ENCODE results near the gene RIMS1.
"Not testable (repeated sequence)": the region's sequence is repeated elsewhere in the genome, so short reads cannot be mapped to it uniquely, and the experiment has no call there.

Gene RIMS1

DNA sequence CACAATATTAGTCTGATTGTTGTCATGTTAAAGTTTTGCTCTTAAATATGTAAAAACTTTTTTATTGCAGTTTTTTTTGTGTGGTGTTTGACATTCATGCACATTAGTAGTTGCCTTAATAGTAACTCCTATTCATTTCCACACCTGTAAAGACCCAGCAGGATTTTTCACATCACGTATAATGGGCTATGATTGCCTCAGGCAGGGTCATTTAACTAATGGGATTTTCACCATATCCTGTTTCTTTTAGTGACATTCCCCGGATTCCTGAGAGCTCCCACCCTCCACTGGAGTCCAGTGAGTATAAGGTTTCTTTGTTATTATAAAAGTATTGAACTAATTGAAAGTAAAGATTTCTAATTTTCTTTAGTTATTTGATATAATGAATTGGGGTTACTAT, 359.2 kb downstream of the RIMS1 start:
- DNase-seq (ENCODE audit: low read depth in 2 of 2) = no peak

DNA sequence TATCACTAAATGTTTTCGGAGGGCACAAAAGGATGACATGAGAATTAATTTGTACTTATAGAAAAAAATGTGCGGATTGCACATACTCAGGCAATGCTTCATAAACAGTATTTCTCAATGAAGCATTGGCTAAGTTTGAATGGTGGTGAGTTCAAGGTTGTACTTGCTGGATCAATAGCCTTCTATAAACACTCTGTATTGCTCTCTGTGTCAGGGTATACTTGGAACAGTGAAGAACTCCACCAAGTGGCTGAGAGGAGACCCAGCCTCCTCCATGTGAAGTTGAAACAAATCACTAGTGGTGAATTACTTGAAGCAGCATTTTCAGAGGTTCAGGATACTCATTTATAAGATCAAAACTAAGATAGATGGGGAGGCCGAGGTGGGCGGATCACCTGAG, 360.6 kb downstream of the RIMS1 start:
- no peak for DNase-seq (ENCODE audit: low read depth in 2 of 2)

DNA sequence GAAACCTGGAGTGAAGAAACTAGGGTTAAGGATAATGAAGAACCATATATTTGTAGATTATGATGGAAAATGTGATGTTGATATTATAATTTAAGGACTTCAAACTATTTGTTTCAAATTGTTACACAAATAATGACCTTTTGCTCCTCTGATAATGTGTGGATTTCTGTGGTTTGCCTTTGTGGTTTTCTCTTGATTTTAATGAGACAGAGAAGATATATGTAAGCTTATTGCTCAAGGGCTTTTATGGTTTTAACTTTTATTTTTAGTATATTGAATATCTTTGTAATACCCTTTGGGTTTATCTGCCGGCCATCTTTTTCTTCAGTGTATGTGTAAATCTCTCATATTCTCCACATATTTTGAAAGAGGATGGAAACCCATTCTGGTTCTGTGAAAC, 362.3 kb downstream of the RIMS1 start:
- DNase-seq (ENCODE audit: low read depth in 2 of 2) = no peak

DNA sequence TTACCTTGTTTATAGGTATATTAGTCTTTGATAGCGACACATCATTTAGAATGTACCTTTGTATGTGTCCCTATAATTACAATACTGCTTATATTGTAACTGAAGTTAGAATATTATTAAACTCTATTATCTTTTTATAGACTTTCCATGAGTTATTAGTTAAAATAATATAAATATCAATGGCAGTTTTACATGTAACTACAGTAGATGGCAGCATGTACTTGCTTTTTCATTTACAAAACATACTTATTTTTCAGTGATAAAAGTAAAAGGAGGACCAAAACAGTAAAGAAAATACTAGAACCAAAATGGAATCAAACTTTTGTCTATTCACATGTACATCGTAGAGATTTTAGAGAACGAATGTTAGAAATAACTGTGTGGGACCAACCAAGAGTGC, 364.3 kb downstream of the RIMS1 start:
- no peak for DNase-seq (ENCODE audit: low read depth in 2 of 2)

DNA sequence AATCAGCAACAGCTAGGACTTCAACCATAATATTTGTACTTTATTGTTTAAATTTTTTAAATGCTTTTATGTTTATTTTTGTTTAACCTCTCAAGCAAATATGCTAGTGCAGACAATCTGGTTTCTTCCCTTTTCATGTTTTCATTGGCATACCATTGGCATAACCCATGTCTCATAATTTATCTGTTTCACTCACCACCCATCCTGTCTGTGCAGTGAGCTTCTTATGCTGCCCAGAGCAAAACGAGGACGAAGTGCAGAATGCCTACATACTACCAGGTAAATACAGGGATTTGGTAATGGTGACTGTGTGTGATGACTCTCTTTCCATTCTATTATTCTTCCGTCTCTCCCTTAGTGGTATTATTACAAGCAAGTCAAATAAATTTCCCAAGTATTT, 374.1 kb downstream of the RIMS1 start:
- no peak for DNase-seq (ENCODE audit: low read depth in 2 of 2)

DNA sequence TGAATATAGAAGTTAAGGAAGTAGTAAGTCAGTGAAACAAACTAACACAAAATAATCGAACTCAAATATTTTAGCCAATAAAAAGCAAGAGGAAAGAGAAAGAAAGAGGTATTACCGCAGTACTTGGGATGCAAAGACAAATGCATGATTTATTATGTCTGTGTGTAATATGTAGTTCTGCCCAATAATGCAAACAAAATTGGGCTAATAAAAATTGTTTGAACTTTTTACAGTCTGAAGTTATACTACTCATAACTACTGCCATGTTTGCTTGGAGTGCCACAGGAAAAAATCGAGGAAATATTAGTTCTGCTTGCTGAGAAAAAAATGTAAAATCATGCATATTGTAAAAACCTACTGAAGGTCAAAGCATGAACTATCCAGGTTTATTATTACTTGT, 375.2 kb downstream of the RIMS1 start:
- no peak for DNase-seq (ENCODE audit: low read depth in 2 of 2)

DNA sequence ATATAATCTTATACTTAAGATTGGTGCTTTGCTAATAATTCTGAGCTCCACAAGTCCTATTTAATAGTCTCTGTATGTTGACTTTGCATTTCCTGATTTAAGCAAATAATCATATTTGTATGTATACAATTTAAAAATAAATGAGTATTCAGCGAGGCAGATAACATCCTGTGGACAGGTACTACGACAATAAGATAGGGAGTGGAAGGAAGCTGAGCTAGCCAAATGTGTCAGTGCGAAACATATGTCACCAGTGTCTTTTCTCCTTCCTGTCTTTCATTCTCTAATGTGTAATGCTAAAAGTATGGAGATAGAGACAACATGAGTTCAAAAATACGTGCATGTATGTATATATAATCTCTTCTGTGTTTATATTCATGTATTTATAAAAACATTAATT, 375.9 kb downstream of the RIMS1 start:
- DNase-seq (ENCODE audit: low read depth in 2 of 2) = no peak

DNA sequence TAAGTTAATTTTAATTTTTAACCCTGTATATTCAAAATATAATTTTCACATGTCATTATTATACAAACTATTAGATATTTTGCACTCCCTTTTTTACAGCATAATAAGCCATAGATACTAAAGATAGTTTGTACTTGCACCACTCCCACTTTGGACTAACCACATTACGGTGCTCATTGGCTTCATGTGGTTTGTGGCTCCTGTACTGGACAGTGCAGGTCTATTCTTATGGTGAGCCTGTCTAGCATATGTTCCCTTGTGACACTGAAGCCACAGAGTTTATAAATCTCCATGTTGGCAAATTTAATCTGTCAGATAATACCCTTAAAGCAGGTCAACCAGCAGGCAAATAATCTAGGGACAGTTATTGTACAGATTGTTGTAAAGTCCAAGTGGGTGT, 381.1 kb downstream of the RIMS1 start:
- DNase-seq (ENCODE audit: low read depth in 2 of 2) = no peak

DNA sequence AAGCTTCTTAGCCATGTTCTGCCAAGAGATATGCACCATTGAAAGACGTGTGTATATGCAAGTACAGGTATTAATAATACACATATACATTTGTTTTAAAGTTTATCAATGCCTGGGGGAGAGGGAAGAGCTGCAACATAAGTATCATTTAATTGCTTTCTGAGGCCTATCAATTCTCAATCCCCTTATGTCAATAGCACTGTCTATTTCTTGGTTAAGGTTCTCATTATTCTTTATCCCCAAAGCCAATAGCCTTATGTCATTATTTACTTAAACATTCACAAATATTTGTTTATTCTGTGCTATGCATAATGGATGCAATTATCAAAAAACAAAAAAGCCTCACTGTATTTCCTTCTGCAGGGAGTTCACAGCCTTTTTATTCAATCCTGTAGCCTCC, 385.2 kb downstream of the RIMS1 start:
- no peak for DNase-seq (ENCODE audit: low read depth in 2 of 2)

DNA sequence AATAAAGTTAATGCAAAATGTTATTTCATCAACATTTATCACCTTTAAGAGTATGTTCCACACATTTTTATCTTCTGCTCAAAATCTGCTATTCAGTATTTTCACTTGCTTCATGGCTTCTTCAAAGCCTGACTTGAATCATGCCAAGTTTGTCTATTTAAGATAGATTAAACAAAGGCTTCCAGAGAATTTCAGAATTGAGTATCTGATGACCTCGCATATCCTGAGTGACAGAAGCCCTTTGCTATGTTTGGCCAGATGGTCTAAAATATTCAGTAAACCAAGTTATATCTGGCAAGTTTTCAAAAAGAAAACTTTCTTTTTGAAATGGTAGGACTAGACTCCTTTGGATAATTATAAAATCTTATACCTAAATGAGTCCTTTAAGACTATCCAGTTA, 386.6 kb downstream of the RIMS1 start:
- DNase-seq (ENCODE audit: low read depth in 2 of 2) = no peak

DNA sequence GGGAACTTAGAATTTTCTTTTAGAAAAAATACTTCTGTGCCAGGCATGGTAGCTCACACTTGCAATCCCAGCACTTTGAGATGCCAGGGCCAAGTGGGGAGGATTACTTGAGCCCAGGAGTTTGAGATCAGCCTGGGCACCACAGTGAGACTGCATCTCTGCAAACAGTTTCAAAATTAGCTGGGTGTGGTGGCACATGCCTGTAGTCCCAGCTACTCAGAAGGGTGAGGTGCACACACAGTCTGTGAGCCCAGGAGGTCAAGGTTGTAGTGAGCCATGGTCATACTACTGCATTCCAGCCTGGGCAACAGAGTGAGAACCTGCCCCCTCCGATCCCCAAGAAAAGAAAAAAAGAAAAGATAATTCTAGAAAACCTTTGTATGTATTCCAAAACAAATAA, 389.5 kb downstream of the RIMS1 start:
- DNase-seq (ENCODE audit: low read depth in 2 of 2) = no peak

DNA sequence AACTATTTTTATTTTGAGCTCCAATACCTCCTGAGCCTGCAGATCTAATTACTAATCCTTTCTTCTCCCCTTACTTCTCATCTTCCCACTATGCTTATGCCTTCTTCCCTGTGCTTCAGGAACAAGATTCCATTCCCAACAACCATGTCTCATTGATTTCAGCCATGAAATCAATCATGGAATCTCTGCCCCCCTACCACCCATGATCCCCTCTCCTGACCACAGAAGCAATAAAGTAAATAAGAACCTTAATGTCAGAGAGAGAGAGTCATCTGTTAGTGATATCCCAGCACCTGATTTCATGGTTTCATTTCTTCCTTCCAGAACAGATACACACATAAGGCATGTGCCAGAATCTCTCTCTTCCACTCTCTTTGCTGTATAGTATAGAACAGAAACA, 395.9 kb downstream of the RIMS1 start:
- DNase-seq (ENCODE audit: low read depth in 2 of 2) = no peak

DNA sequence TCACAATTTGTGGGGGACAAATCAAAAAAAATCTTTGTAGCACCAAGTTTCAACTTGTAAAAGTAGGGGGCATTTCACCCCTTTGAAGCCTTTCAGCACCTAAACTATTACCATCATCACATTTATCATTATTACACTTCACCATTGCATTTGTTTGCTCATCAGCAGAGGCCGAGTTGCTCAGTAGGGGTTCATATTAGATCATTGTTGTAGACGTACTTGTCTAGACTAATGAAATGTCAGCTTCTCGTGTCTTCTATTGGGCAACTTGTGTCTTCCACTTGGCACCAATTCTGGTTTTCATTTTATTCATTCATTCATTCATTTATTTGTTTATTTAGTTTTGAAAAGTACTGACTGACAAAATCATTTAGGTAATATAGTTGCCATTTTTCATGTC, 397.2 kb downstream of the RIMS1 start:
- DNase-seq (ENCODE audit: low read depth in 2 of 2) = no peak

DNA sequence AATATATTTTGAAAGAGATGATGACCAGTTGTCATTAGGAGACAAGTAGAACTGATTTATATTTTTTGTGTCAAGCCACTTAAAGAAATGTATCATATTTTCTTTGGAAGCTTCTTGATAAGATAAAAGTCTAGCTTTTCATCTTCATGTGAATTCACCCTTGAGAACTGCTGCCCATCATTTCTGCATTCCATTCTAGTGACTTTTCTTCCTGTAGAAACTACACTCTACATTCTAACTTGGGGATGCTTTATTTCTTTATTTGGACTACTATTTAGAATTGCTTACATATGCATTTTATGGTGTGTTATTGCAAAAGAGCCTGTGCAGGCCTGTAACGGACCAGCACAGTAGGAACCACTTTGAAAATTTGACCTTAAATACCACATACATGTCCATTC, 400.6 kb downstream of the RIMS1 start:
- DNase-seq (ENCODE audit: low read depth in 2 of 2) = no peak

DNA sequence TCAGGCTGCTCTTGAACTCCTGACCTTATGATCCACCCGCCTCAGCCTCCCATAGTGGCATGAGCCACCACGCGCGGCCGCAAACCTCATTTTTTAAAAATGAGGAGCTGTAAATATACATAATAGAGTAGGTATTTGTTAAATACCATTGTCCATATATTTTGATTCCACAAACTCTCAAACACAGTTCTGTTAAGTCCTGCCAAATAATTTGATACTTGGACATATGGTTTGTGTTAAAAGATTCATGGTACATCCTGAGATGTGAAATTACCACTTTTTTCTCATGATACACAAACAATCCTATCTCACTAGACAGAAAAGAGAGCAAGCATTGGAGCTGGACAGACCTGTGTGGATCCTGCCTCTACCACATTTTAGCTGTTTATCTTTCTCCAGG, 401.5 kb downstream of the RIMS1 start:
- no peak for DNase-seq (ENCODE audit: low read depth in 2 of 2)

DNA sequence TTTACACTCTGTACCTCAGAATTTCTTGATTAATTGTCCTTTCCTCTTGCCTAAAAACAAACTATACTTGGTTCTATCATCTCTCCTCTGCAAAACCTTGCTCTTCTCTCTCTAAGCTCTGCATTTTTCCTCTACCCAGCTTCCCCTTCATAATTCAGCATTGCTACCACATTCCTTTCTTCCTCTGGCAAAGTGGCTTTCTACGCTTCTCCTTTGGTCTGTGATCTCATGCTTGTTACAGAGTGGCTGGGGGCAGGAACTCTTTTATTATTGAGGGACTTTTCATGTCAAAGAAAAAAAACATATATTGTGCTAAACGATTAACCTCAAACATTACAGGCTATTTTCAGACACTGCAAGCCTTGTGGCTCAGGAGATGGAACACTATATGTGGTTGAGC, 402.2 kb downstream of the RIMS1 start:
- no peak for DNase-seq (ENCODE audit: low read depth in 2 of 2)

DNA sequence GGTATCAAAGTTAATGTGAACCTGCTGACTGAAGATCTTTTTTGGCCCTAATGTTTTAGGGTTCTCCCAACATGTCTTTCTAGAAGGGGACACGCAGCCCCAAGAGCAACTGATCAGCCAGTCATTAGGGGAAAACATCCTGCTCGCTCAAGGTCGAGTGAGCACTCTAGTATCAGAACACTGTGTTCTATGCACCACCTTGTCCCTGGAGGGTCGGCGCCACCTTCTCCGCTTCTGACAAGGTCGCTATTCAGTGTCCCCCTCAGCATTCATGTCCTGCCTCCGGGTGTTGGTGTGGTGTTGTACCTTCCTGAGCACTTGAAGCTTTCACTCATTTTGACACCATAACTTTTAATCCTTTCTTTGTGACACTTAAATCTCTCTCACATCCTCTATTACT, 404.3 kb downstream of the RIMS1 start:
- DNase-seq (ENCODE audit: low read depth in 2 of 2) = no peak

DNA sequence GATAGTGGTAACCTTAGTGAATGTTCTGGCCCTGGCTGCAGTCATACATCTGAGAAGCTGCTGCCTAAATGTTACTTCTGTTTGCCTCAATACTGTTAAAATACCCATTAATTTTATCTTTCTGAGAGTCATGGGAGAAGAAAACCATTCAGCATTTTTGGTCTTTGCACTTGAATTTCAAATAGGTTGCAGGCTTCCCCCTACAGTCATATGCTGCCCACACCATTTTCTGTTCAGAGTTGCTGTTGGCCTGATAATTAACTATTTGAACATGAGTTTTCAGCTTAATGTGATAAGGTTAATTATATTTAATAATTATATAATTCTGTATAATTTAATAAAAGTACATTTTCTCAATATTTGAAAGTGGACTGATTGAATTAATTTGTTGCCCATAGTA, 410.0 kb downstream of the RIMS1 start:
- no peak for DNase-seq (ENCODE audit: low read depth in 2 of 2)

DNA sequence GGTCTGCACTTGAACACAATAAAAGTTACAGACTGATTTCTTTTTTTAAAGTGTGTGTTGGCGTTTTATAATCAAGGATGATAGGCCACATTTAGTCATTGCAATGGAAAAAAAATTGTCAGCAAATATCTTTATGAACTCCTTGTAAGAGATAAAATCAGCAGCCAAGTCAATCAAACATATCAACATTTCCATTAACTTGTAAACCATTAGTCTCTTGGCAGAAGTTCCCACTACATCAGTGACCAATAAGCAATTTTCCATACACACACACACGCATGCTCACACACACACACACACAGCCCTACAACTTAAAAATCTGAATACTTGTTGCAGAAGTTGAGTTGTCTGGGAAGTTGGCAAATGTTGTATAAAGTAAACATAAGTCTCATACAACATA, 419.6 kb downstream of the RIMS1 start:
- DNase-seq (ENCODE audit: low read depth in 2 of 2) = no peak

DNA sequence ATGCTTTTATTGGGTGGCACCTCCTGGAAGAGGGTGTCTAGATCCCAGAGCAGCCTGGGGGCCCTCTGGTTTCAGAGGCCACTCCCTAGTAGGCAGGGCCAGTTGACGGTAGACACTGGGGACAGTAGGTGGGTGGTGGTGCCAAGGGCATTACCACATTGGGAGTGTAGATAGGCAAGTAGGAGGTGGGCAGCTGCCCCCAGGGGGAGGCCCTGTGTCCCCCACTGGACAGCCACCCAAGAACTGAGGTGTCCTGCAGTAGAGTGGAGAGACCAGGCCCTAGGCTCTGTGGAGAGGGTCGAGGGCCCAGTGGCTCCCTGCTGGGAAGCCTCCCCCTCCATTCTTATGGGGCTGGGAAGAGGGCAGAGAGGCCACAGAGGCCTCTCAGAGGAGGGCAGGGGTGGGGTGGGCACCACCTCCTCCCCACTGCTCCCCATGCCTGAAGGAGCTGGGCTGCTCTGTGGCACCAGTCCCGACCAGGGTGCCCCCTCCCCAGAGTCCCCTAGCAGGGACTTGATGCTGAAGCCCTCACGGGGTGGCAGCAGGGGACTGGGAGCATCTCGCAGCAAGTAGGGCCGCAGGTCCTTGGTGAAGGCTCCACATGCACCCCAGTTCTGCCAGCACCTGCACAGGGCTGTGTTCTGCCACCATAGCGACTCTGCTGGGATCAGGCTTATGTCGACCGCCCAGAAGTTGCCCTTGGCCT, 430.5 kb downstream of the RIMS1 start:
- no peak for DNase-seq (ENCODE audit: low read depth in 2 of 2)

DNA sequence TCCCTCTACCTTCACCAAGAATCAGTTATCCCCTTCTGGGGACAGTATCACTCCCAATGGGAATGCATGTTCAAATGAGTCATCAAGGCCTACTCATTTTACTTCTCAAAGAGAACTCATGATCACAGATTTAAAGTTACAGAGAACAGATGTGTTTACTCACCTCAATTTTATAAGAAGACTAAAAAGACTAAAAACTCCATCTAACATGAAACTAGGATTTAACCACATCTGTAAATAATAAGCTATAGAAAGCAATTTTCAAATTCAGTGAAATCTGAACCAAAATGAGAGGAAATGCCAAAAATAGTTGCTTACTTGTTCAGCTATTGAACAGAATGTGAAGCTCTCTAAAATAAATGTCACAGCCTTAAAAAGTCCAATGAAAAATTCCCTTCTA, 435.4 kb downstream of the RIMS1 start:
- no peak for DNase-seq (ENCODE audit: low read depth in 2 of 2)

DNA sequence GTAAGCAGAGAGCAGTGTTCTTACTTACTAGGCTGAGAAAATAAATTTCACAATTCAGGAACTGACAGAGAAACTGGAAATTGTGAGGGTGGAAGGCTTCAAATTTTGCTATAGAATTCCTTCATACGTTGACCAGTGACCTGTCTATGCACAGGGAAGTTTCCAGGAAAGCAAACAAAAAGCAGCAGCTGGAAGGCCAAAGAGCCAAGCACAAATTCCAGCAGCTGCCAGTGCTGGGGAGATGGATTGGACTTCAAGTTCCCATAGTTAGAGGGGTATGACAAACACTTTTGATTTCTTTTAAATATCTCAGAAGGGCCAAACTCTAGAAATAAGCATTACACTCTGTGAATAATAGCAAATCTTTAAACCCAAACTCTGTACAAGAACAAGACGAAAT, 436.4 kb downstream of the RIMS1 start:
- DNase-seq (ENCODE audit: low read depth in 2 of 2) = no peak

DNA sequence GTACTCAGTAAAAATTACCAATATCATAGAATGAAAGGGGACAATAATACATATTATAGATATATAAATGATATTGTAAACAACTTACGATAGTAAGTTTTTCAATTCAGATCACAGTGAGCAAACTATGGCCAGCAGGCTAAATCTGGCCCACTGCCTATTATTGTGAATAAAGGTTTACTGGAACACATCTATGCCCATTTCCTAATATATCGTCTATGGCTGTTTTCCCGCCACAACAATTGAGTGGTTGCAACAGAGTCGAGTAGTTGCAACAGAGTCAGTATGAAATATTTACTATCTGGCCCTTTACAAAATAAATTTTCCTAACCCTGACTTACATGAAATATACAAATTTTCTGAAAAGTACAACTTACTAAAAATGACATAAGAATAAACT, 438.2 kb downstream of the RIMS1 start:
- DNase-seq (ENCODE audit: low read depth in 2 of 2) = no peak

DNA sequence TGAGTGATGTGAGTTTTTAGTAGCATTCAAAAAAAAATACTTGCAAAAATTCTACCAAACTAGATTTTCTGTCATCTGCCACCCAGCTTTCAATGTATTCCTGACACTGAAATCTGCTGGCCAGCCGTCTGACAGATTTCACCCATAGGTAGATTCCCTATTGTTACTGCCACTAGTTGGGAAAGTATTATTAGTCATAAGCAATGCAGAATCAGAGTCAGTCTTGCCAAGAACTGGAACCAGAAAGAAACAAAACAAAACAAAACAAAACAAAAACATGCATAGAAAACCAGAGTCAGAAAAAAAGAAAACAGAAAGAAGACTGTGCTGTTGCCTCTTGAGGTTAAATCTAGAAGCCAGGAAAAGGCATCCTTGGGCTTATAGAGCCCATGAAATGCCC, 442.4 kb downstream of the RIMS1 start:
- DNase-seq (ENCODE audit: low read depth in 2 of 2) = no peak

DNA sequence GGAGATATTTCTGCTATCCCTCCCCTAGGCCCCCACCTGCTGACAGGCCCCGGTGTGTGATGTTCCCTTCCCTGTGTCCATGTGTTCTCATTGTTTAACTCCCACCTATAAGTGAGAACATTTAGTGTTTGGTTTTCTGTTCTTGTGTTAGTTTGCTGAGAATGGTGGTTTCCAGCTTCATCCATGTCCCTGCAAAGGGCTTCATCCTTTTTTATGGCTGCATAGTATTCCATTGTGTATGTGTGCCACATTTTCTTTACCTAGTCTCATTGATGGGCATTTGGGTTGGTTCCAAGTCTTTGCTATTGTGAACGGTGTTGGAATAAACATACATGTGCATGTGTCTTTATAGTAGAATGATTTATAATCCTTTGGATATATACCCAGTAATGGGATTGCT, 448.9 kb downstream of the RIMS1 start:
- DNase-seq (ENCODE audit: low read depth in 2 of 2) = not testable (repeated sequence)
